DND-41 (cell line): ENCODE data around the gene KIF1A.

ENCODE experiments used
- EZH2 ChIP-seq: IDR thresholded peaks from 3 replicates; pipeline ENCODE4 v1.6.1; 2012; ENCODE audit warnings: borderline replicate concordance, low read depth, mild to moderate bottlenecking, moderate library complexity, low read length, inconsistent platforms; ENCODE audit not compliant: severe bottlenecking
- TF ChIP-seq, protein P1 (sequence below): IDR thresholded peaks from 2 replicates; pipeline ENCODE4 v1.5.1; 2012; ENCODE audit warnings: borderline replicate concordance, low read length, moderate library complexity, mild to moderate bottlenecking; ENCODE audit not compliant: poor library complexity, severe bottlenecking; ENCODE audit errors: extremely low read depth

DNA sequence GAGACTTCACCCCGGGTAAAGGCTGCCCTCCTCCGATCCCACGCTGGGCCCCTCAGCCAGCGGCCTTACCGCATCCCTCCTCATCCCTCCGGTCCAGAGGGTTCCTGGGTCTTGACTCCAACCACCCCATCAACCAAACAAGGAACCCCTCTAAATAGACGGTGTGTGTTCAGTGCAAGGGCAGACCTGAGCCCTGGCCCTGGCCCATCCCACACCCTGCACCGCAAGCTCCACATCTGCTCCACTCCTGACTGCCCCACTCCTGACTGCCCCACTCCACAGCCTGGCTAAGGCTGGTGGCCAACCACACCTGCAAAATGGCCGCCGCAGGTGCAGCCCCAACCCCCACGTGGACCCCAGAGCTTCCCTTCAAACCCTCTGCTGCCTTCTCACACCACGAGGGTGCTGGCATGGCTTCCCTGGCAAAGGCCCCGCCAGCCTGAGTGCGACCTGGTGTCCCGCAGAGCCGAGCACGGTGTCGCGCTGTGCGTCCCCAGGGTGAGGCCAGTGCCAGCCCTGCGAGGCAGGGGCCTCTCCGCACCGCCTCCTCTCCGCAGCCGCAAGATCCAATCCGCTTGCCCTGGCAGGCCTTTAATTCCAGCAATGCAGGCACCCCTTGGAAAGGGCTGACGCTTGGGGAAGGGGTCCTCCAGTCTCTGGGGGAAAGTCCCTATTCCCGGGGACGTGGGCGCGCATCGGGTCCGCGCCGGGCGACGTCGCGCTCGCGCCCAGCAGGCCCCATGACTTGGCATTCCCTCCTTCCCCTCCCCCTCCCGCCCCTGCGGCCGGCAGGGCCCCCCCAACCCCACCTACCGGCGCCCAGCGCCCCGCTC lies 1.5 kb downstream of the KIF1A start:
- TF ChIP-seq, protein P1, sequence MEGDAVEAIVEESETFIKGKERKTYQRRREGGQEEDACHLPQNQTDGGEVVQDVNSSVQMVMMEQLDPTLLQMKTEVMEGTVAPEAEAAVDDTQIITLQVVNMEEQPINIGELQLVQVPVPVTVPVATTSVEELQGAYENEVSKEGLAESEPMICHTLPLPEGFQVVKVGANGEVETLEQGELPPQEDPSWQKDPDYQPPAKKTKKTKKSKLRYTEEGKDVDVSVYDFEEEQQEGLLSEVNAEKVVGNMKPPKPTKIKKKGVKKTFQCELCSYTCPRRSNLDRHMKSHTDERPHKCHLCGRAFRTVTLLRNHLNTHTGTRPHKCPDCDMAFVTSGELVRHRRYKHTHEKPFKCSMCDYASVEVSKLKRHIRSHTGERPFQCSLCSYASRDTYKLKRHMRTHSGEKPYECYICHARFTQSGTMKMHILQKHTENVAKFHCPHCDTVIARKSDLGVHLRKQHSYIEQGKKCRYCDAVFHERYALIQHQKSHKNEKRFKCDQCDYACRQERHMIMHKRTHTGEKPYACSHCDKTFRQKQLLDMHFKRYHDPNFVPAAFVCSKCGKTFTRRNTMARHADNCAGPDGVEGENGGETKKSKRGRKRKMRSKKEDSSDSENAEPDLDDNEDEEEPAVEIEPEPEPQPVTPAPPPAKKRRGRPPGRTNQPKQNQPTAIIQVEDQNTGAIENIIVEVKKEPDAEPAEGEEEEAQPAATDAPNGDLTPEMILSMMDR = no peak
- TF ChIP-seq EZH2 = no peak
